OCI-LY7 (cell line): ENCODE results near the gene ATP9A.

ENCODE experiments used
- CTCF ChIP-seq: fragments of 200-600 bp; sonication (generic); conservative IDR thresholded peaks from 2 replicates; pipeline ENCODE4 v1.5.1; 2014; ENCODE audit warnings: mild to moderate bottlenecking, antibody characterized with exemption, low read length, moderate library complexity, mixed read lengths
- EZH2phosphoT487 ChIP-seq: fragments of 200-600 bp; sonication (generic); IDR thresholded peaks from 2 replicates; pipeline ENCODE4 v1.6.1; 2018; ENCODE audit warnings: low read depth, borderline replicate concordance, mild to moderate bottlenecking, mixed run types, antibody characterized with exemption, low read length, moderate library complexity, mixed read lengths

GRCh38 chr20:51801823-51802123 lies 33.6 kb upstream of the ATP9A start:
- TF ChIP-seq CTCF: no peak
- no peak for TF ChIP-seq EZH2phosphoT487
